ENCODE results near the gene GNB1L. TPM values are rescaled to one million over a fixed set of nuclear protein-coding genes. Genes with fewer than 3 reads are reported as not detected.

Gene GNB1L, protein sequence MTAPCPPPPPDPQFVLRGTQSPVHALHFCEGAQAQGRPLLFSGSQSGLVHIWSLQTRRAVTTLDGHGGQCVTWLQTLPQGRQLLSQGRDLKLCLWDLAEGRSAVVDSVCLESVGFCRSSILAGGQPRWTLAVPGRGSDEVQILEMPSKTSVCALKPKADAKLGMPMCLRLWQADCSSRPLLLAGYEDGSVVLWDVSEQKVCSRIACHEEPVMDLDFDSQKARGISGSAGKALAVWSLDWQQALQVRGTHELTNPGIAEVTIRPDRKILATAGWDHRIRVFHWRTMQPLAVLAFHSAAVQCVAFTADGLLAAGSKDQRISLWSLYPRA
- 6.1 and 8.5 TPM in 2 replicates for total RNA-seq

DNA sequence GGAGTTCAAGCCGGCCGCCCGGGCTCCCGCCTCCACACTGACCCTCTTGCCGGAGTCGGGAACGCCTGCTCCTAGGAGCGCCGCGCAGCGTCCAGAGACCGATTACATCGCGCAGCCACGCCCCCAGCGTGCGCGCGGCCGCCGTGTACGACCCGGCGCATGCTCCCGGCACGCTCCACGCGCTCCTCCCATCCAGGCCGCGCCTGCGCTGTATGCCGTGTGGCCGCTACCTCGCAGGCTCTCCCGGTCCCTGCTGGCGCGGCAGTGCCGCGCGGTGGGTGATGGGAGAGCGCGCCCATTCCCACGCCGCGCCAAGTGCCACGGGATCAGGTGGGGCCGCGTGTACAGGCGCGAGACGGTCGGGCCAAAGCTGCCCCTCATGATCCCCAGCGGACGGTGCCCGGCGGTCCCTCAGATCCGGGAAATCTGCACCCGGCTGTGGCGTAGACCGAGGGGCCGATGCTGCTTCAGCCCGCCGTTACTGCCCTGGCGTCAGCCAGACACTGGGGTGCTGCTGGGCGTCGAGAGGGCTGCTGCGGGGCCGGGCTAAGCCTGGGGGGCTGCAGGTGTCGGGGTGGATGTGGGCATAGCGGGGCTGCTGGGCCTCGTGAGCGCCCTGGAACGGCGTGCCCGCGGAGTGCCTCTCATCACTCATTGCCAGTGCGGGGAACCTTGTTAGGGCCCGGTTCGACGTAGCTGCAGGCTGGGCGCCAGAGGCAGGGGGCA lies at the start of gene GNB1L, which contains the start of gene RTL10:
Gene GNB1L, minus strand, starts transcription at position 97 of the 726 bp plus-strand sequence. CDS start 33,519 bp downstream, outside the sequence.
Gene RTL10, minus strand, starts transcription at position 97 of the 726 bp plus-strand sequence. CDS start 2,613 bp downstream, outside the sequence.

GRCh38 chr22:19760058-19760950 lies 94.4 kb downstream of the GNB1L start, which contains the start of gene TBX1:
Gene TBX1, plus strand, starts transcription at chr22:19760778. Its CDS starts 66 bp downstream, at chr22:19760844.

Other genes starting within 250 kb of the GNB1L start
- gene SEPTIN5, start 140.4 kb downstream of the GNB1L start, total RNA-seq, result 25.6 and 30.7 TPM in 2 replicates
- gene GP1BB, start 131.3 kb downstream of the GNB1L start, total RNA-seq, result 1.6 and 2.1 TPM in 2 replicates
- 0.12 and 0.13 TPM in 2 replicates for gene TBX1, start 94.1 kb downstream of the GNB1L start, total RNA-seq
- 10.6 and 11.9 TPM in 2 replicates for gene RTL10, start within 50 bp of the GNB1L start, total RNA-seq
- 184 and 209 TPM in 2 replicates for gene COMT, start 86.9 kb upstream of the GNB1L start, total RNA-seq
- 26.7 and 29.3 TPM in 2 replicates for gene TXNRD2, start 86.9 kb upstream of the GNB1L start, total RNA-seq
- gene ARVCF, start 161.9 kb upstream of the GNB1L start, total RNA-seq, result 26.8 and 39.7 TPM in 2 replicates
- gene TANGO2, start 166.2 kb upstream of the GNB1L start, total RNA-seq, result 73.6 and 78.0 TPM in 2 replicates
- gene DGCR8, start 225.4 kb upstream of the GNB1L start, total RNA-seq, result 33.2 and 42.9 TPM in 2 replicates

All from aortic smooth muscle cell (primary cell).